Adrenal gland (tissue), 12 donors: ENCODE results near the gene ZEB1. TPM values are rescaled to one million over a fixed set of nuclear protein-coding genes. Genes with fewer than 3 reads are reported as not detected.
"Not testable (repeated sequence)": the region's sequence is repeated elsewhere in the genome, so short reads cannot be mapped to it uniquely, and the experiment has no call there.

Source experiments
- DNase-seq, 7 donors: peaks; one replicate each; pipeline ENCODE4 v3.0.0-alpha.2; 2019 to 2020
- H3K27ac ChIP-seq, 5 donors: fragments of 200-600 bp; sonication (generic) in 4 of 5; 1 replicate in 3 of 5; 2 replicates in 2 of 5; pipeline versions ENCODE4 v1.5.1 to v1.8.0; 2016 to 2020; ENCODE audit warnings: mild to moderate bottlenecking in 1 of 5
- H3K27me3 ChIP-seq: fragments of 200-600 bp; 2 replicates; pipeline ENCODE4 v1.8.0; 2021
- H3K36me3 ChIP-seq, 2 donors: fragments of 200-600 bp; replicated peaks in 1 of 2; 1 replicate in 1 of 2; 2 replicates in 1 of 2; pipeline versions ENCODE4 v1.5.1 to v1.8.0; 2018 to 2022
- H3K4me1 ChIP-seq, 2 donors: fragments of 200-600 bp; replicated peaks in 1 of 2; 1 replicate in 1 of 2; 2 replicates in 1 of 2; pipeline versions ENCODE4 v1.5.1 to v1.8.0; 2018 to 2021
- H3K4me3 ChIP-seq, 4 donors: fragments of 200-600 bp; sonication (generic) in 3 of 4; one replicate each; pipeline ENCODE4 v1.5.1; 2016 to 2018
- H3K9me3 ChIP-seq, 3 donors: fragments of 200-600 bp; sonication (generic) in 1 of 3; replicated peaks in 1 of 3; 1 replicate in 2 of 3; 2 replicates in 1 of 3; pipeline versions ENCODE4 v1.5.1 to v1.8.0; 2016 to 2021
- CTCF ChIP-seq, 6 experiments: fragments of 450-650 bp in 4 of 6; fragments of 200-600 bp in 2 of 6; sonication (generic) in 1 of 6; IDR thresholded peaks; 1 replicate in 5 of 6; 2 replicates in 1 of 6; pipeline versions ENCODE4 v1.5.1 to v1.8.0; 2016 to 2021; ENCODE audit warnings: antibody characterized with exemption in 6 of 6, mild to moderate bottlenecking in 2 of 6, moderate library complexity in 1 of 6
- POLR2A ChIP-seq, 2 donors: fragments of 450-650 bp; IDR thresholded peaks; one replicate each; pipeline ENCODE4 v1.6.1; 2017; ENCODE audit warnings: antibody characterized with exemption in 2 of 2, mild to moderate bottlenecking in 2 of 2, moderate library complexity in 1 of 2
- WGBS, 4 donors: extraction: QIAGEN DNeasy Blood & Tissue Kit in 2 of 4; methylation state at CpG; one replicate each; pipeline versions ENCODE4 v1.1.5 to v1.1.7; 2013 to 2017; 5-methylcytosine and 5-hydroxymethylcytosine counted together
- intact Hi-C, 2 donors: fragments of 100-400 bp; cut with DNase I; formaldehyde crosslinking; loops; one replicate each; pipeline versions ENCODE4 v1.14.1 to v1.15.0; 2022 to 2023
- polyA plus RNA-seq, 3 donors: library from polyadenylated mRNA; stranded (reverse); fragments of 200-250 nt in 2 of 3; fragments of 350-450 nt in 1 of 3; fragmentation: Illumina TruSeq in 1 of 3; extraction: RNeasy Lipid Tissue Mini Kit (QIAGEN cat#74804) in 1 of 3; gene quantifications; one replicate each; pipeline ENCODE4 v1.2.3, GENCODE V29; 2013 to 2014
- total RNA-seq, 9 donors: library from RNA; depleted of rRNA in 4 of 9; stranded (reverse); fragments of >200 nt in 4 of 9; fragments of 120-200 nt in 1 of 9; fragmentation: NEBNext Ultra II Directional in 1 of 9; extraction: Animal tissue kit (Norgen Biotek cat#: 25700) in 1 of 9; gene quantifications; one replicate each; pipeline versions ENCODE4 v1.1.0 to v1.2.4, GENCODE V29; 2013 to 2023
- donor health status: healthy with polysubstance abuse.
- donor health status: Bipolar disorder and iron deficiency.
- donor health status: DM: yes; HTN: yes; CAD: no.
- donor health status: DM: no; HTN: no; CAD: no.
- donor health status: DM: no; HTN: no; CAD: no.
- donor health status: DM: yes; HTN: yes; CAD: no.

The ZEB1 gene
- total and polyA plus RNA-seq, 12 donors: 7.3 to 34.9 (median 22.9) TPM

- 82 to 91% (median 85%) methylated on average over 2 of the region's 2 CpGs for WGBS, 4 donors
- Histone ChIP-seq H3K27ac (no peak overlapping the region), H3K36me3 (no peaks in the 10 kb centered on the region), H3K27me3 (no peaks in the 10 kb centered on the region), H3K4me1 (no peaks in the 10 kb centered on the region), H3K4me3 (no peak overlapping the region), H3K9me3 (peaks cover 0 to 5% (median 0%) of the 10 kb centered on the region in 3 donors)
- no peak for DNase-seq
- TF ChIP-seq CTCF (IDR thresholded peaks at IDR 0.05) (no peak), POLR2A (IDR thresholded peaks at IDR 0.05) (no peak)
- intact Hi-C loops: no loop called here
These were observed 235.5 kb downstream of the ZEB1 start for GRCh38 chr10:31554556-31554955.

- intact Hi-C loops: no loop called here
- WGBS, 4 donors: 84 to 92% (median 90%) methylated on average over 1 of the region's 1 CpG
- Histone ChIP-seq H3K36me3 (no peaks in the 10 kb centered on the region), H3K27me3 (no peaks in the 10 kb centered on the region), H3K9me3 (peaks cover 0 to 5% (median 0%) of the 10 kb centered on the region in 3 donors), H3K4me3 (no peak overlapping the region), H3K4me1 (no peaks in the 10 kb centered on the region), H3K27ac (no peak overlapping the region)
- TF ChIP-seq CTCF (IDR thresholded peaks at IDR 0.05): no peak
- no peak for TF ChIP-seq POLR2A (IDR thresholded peaks at IDR 0.05)
- no peak for DNase-seq
These were observed 238.8 kb downstream of the ZEB1 start for GRCh38 chr10:31557854-31558253.

GRCh38 chr10:31568252-31568861 is 249.3 kb downstream of the ZEB1 start:
- H3K9me3 ChIP-seq, H3K4me1 ChIP-seq, DNase-seq, intact Hi-C loops, H3K27me3 ChIP-seq, H3K36me3 ChIP-seq, H3K4me3 ChIP-seq, H3K27ac ChIP-seq: not testable (repeated sequence)
- WGBS, 4 donors: 70 to 79% (median 76%) methylated on average over 3 of the region's 3 CpGs

- Histone ChIP-seq H3K4me1 (no peaks in the 10 kb centered on the region), H3K4me3 (no peak overlapping the region), H3K27me3 (no peaks in the 10 kb centered on the region), H3K9me3 (no peaks in the 10 kb centered on the region), H3K27ac (no peak overlapping the region), H3K36me3 (no peaks in the 10 kb centered on the region)
- DNase-seq: no peak
- WGBS, 4 donors: 31 to 55% (median 43%) methylated on average over 2 of the region's 2 CpGs
- intact Hi-C loops: no loop called here
- TF ChIP-seq CTCF (IDR thresholded peaks at IDR 0.05) (no peak), POLR2A (IDR thresholded peaks at IDR 0.05) (no peak)
These were observed 255.6 kb downstream of the ZEB1 start for GRCh38 chr10:31574577-31574976.

- no peak for TF ChIP-seq POLR2A (IDR thresholded peaks at IDR 0.05)
- H3K36me3 ChIP-seq: no peaks in the 10 kb centered on the region
- H3K4me1 ChIP-seq: peaks cover 0 to 19% of the 10 kb centered on the region in 2 donors
- intact Hi-C loops: no loop called here
- DNase-seq: no peak
- WGBS, 4 donors: 79 to 83% (median 82%) methylated on average over 3 of the region's 3 CpGs
- no peaks in the 10 kb centered on the region for H3K9me3 ChIP-seq
- H3K27me3 ChIP-seq: no peaks in the 10 kb centered on the region
- H3K4me3 ChIP-seq: no peak overlapping the region
- no peak overlapping the region for H3K27ac ChIP-seq
These were observed 259.3 kb downstream of the ZEB1 start for GRCh38 chr10:31578181-31578852.
